PFSK-1 (cell line): ENCODE results near the gene ARHGAP10.

ENCODE experiments used
- FOXP2 ChIP-seq: optimal IDR thresholded peaks from 2 replicates; pipeline ENCODE3; 2011; ENCODE audit warnings: borderline replicate concordance, control low read depth, inconsistent platforms; ENCODE audit not compliant: insufficient read depth; ENCODE audit errors: extremely low read length, extremely low read depth
- POLR2AphosphoS5 ChIP-seq: IDR thresholded peaks from 2 replicates; pipeline ENCODE4 v1.6.1; 2012; ENCODE audit warnings: low read depth, mild to moderate bottlenecking, control low read depth, low read length, moderate library complexity
- REST ChIP-seq, 2 experiments: IDR thresholded peaks; 2 replicates each; pipeline versions ENCODE4 v1.6.1 to v1.8.0; 2011 to 2012; ENCODE audit warnings: low read depth in 2 of 2, low read length in 2 of 2, control low read depth in 1 of 2, inconsistent platforms in 1 of 2, mild to moderate bottlenecking in 1 of 2, moderate library complexity in 1 of 2; ENCODE audit not compliant: insufficient read depth in 1 of 2
- SIN3A ChIP-seq: IDR thresholded peaks from 2 replicates; pipeline ENCODE4 v1.6.1; 2012; ENCODE audit warnings: mild to moderate bottlenecking, low read length, moderate library complexity, borderline replicate concordance; ENCODE audit not compliant: insufficient read depth
- TAF1 ChIP-seq: IDR thresholded peaks from 2 replicates; pipeline ENCODE4 v1.6.1; 2012; ENCODE audit warnings: low read length, control low read depth, borderline replicate concordance; ENCODE audit not compliant: insufficient read depth

- no peak for TF ChIP-seq POLR2AphosphoS5
- no peak for TF ChIP-seq TAF1
- no peak for TF ChIP-seq REST (IDR thresholded peaks at IDR 0.05; ENCODE audit: insufficient read depth in 1 of 2, low read depth in 2 of 2, low read length in 2 of 2)
- no peak for TF ChIP-seq SIN3A
- TF ChIP-seq FOXP2: no peak
These were observed 40.2 kb downstream of the ARHGAP10 start for GRCh38 chr4:147772056-147772455.
